HG02759 (cell line): ENCODE data around the gene SMIM1.

Experiments used
- ATAC-seq: cut with Tn5 transposase; IDR thresholded peaks from one replicate; pipeline ENCODE4 v1.9.1; 2021; ENCODE audit warnings: mild to moderate bottlenecking, moderate library complexity; ENCODE audit not compliant: unreplicated experiment

SMIM1 gene

GRCh38 chr1:3753656-3754454 lies 18.7 kb upstream of the SMIM1 start:
- no peak for ATAC-seq

GRCh38 chr1:3756394-3756793 lies 16.2 kb upstream of the SMIM1 start:
- no peak for ATAC-seq

GRCh38 chr1:3759164-3759563 lies 13.4 kb upstream of the SMIM1 start:
- ATAC-seq: no peak

GRCh38 chr1:3759796-3760195 lies 12.8 kb upstream of the SMIM1 start:
- no peak for ATAC-seq

- no peak for ATAC-seq
Observed at GRCh38 chr1:3761296-3762010, 11.1 kb upstream of the SMIM1 start.

GRCh38 chr1:3762151-3762872 lies 10.2 kb upstream of the SMIM1 start:
- ATAC-seq: no peak

- no peak for ATAC-seq
Observed at GRCh38 chr1:3762873-3763228, 9.7 kb upstream of the SMIM1 start.

GRCh38 chr1:3763351-3764125 lies 9.0 kb upstream of the SMIM1 start:
- ATAC-seq: no peak

- ATAC-seq: no peak
Observed at GRCh38 chr1:3767328-3767925, 5.1 kb upstream of the SMIM1 start.

- no peak for ATAC-seq
Observed at GRCh38 chr1:3768811-3769390, 3.6 kb upstream of the SMIM1 start.

GRCh38 chr1:3770047-3770765 lies 2.3 kb upstream of the SMIM1 start:
- no peak for ATAC-seq

- no peak for ATAC-seq
Observed at GRCh38 chr1:3771108-3772026, 1.2 kb upstream of the SMIM1 start.

GRCh38 chr1:3772027-3772714 lies 378 bp upstream of the SMIM1 start:
- peak; percentile 63 for ATAC-seq

GRCh38 chr1:3773572-3774275 lies 1.2 kb downstream of the SMIM1 start:
- no peak for ATAC-seq

- ATAC-seq: no peak
Observed at GRCh38 chr1:3774276-3774945, 1.9 kb downstream of the SMIM1 start.

- no peak for ATAC-seq
Observed at GRCh38 chr1:3774946-3775489, 2.5 kb downstream of the SMIM1 start.
